Midbrain (tissue), 1 donor: ENCODE data around the gene APPBP2.
"Not testable (repeated sequence)": the region's sequence is repeated elsewhere in the genome, so short reads cannot be mapped to it uniquely, and the experiment has no call there.

Experiments used
- DNase-seq: peaks from one replicate; lab custom pipeline; 2025; lab: John Stamatoyannopoulos, UW

The APPBP2 gene

GRCh38 chr17:60435244-60436167, 90.5 kb downstream of the APPBP2 start:
- DNase-seq: peak; percentile 93

GRCh38 chr17:60433021-60433997, 92.7 kb downstream of the APPBP2 start:
- DNase-seq: not testable (repeated sequence)

- not testable (repeated sequence) for DNase-seq
Observed at GRCh38 chr17:60430561-60430960, 95.5 kb downstream of the APPBP2 start.

GRCh38 chr17:60428491-60428890, 97.6 kb downstream of the APPBP2 start:
- not testable (repeated sequence) for DNase-seq

- no peak for DNase-seq
Observed at GRCh38 chr17:60426596-60426995, 99.4 kb downstream of the APPBP2 start.

GRCh38 chr17:60425626-60426025, 100.4 kb downstream of the APPBP2 start:
- no peak for DNase-seq

GRCh38 chr17:60423865-60424264, 102.2 kb downstream of the APPBP2 start:
- DNase-seq: no peak

- DNase-seq: no peak
Observed at GRCh38 chr17:60422162-60422665, 103.8 kb downstream of the APPBP2 start, which contains the start of gene CHCT1. CHCT1 (plus strand) TSS chr17:60422489; CDS start chr17:60422593, 104 bp downstream.

GRCh38 chr17:60421273-60422161, 104.5 kb downstream of the APPBP2 start:
- peak; percentile 46 for DNase-seq

GRCh38 chr17:60419875-60420274, 106.2 kb downstream of the APPBP2 start:
- not testable (repeated sequence) for DNase-seq

GRCh38 chr17:60419003-60419402, 107.0 kb downstream of the APPBP2 start:
- not testable (repeated sequence) for DNase-seq

- DNase-seq: peak; percentile 79
Observed at GRCh38 chr17:60416368-60416925, 109.6 kb downstream of the APPBP2 start.

- no peak for DNase-seq
Observed at GRCh38 chr17:60415146-60415545, 110.9 kb downstream of the APPBP2 start.

- DNase-seq: no peak
Observed at GRCh38 chr17:60412701-60413100, 113.3 kb downstream of the APPBP2 start.

- no peak for DNase-seq
Observed at GRCh38 chr17:60410001-60410400, 116.0 kb downstream of the APPBP2 start.

- no peak for DNase-seq
Observed at GRCh38 chr17:60406887-60407286, 119.2 kb downstream of the APPBP2 start.

- DNase-seq: no peak
Observed at GRCh38 chr17:60403962-60404361, 122.1 kb downstream of the APPBP2 start.

- no peak for DNase-seq
Observed at GRCh38 chr17:60403523-60403810, 122.6 kb downstream of the APPBP2 start.

- DNase-seq: no peak
Observed at GRCh38 chr17:60401819-60402218, 124.2 kb downstream of the APPBP2 start.

- DNase-seq: peak; percentile 28
Observed at GRCh38 chr17:60398227-60398959, 127.6 kb downstream of the APPBP2 start.
